HFF-Myc (cell line): ENCODE results near the gene OPALIN.
"Not testable (repeated sequence)": the region's sequence is repeated elsewhere in the genome, so short reads cannot be mapped to it uniquely, and the experiment has no call there.

Experiments
- DNase-seq: peaks from one replicate; pipeline ENCODE4 v3.0.0-alpha.2; 2011; ENCODE audit warnings: low read depth; ENCODE audit errors: extremely low read depth
- H3K4me3 ChIP-seq: replicated peaks from 2 replicates; pipeline ENCODE4 v1.5.1; 2011; ENCODE audit warnings: low read depth, mild to moderate bottlenecking, control low read depth, low read length
- TF ChIP-seq, protein P1 (sequence below): IDR thresholded peaks from 2 replicates; pipeline ENCODE4 v1.5.1; 2012; ENCODE audit warnings: mild to moderate bottlenecking, low read depth, low read length, control low read depth; ENCODE audit errors: missing control alignments

OPALIN gene

DNA sequence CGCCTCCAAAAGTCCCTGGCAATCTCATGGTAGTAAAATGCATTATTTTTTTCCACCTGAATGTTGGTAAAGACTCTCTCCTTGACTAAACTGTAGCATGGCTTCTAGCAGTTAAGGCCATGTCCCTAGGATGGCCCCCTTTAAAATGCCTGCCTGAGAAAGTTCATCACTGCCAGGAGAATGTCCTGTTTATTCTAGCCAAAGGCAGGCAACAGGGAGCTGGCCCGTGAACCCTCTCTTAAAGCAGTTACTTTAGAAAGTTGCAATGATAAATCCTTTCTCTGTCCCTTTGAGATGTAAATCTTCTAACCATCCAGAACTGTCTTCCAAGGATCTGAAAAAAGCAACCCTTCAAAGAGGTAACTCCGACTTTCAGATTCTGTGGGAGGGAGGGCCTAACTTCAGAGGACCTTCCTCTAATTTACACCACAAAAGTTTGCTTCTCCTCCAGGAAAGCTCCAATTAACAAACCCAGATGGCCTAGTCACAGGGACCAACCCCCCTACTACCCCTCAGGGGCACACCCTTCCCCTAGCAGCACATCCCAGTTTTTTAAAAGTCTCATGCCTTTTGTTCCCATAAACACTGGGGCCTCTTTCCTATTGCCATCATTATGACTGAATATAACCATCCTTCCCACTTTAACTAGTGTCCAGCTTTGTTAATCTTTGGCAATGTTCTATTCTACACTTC lies 49.0 kb downstream of the OPALIN start:
- TF ChIP-seq, protein P1, sequence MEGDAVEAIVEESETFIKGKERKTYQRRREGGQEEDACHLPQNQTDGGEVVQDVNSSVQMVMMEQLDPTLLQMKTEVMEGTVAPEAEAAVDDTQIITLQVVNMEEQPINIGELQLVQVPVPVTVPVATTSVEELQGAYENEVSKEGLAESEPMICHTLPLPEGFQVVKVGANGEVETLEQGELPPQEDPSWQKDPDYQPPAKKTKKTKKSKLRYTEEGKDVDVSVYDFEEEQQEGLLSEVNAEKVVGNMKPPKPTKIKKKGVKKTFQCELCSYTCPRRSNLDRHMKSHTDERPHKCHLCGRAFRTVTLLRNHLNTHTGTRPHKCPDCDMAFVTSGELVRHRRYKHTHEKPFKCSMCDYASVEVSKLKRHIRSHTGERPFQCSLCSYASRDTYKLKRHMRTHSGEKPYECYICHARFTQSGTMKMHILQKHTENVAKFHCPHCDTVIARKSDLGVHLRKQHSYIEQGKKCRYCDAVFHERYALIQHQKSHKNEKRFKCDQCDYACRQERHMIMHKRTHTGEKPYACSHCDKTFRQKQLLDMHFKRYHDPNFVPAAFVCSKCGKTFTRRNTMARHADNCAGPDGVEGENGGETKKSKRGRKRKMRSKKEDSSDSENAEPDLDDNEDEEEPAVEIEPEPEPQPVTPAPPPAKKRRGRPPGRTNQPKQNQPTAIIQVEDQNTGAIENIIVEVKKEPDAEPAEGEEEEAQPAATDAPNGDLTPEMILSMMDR: no peak
- no peak overlapping the region for H3K4me3 ChIP-seq

DNA sequence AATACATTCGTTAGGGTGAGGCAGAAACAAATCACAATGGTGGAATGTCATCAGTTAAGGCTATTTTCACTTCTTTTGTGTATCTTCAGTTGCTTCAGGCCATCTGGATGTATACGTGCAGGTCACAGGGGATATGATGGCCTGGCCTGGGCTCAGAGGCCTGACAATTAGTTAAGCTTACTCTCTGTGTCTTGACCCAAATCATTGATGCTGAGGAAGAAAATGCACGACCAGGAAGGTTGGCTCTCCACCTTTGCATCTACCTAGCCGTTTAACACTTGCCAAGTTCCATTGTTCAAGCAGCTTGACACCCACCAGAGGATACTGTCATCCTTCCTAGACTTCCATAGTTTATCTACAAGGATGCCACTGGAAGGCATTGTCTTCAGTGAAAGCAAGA lies 49.9 kb downstream of the OPALIN start:
- not testable (repeated sequence) for DNase-seq, H3K4me3 ChIP-seq

More for the DNA sequence above, 49.0 kb downstream of the OPALIN start:
- no peak for DNase-seq

DNA sequence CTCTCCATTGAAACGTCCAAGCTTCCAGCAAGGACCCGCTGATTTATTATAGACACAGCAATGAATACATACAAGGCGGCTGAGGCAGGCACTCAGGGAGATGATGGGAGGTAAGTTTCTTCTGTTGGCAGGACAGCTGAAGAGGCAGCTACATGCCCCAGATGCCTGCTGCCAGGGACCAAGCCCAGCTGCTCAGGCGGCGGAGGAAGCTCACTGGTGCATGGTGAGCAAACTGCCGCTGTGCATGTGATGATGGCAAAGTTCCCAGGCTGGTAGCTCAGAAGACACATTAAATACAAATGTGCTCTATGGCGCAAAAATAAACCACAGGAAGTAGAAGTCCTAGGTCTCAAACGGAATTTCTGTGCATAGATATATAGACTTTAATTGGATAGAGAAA lies 52.3 kb downstream of the OPALIN start:
- no peak for DNase-seq
- no peak overlapping the region for H3K4me3 ChIP-seq
- TF ChIP-seq, protein P1: no peak

DNA sequence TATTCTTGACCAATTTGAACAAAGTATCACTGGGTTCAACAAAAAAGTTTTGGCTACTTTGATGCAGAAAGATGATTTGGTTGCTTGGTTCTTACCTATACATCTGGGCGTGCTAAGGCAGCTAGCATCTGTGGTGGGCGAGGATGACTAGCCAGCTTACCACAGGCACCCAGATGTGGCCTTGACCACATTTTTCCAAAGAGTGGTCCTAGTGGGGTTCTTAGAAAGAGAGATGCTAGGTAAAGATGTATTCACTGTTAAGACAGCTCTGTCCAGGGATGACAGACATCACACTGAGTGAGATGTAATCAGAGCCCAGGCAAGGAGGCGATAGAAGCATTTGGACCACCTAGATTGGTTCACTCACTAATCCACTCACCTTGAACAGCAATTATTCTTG lies 53.8 kb downstream of the OPALIN start:
- TF ChIP-seq, protein P1: no peak
- H3K4me3 ChIP-seq: no peak overlapping the region
- DNase-seq: no peak

DNA sequence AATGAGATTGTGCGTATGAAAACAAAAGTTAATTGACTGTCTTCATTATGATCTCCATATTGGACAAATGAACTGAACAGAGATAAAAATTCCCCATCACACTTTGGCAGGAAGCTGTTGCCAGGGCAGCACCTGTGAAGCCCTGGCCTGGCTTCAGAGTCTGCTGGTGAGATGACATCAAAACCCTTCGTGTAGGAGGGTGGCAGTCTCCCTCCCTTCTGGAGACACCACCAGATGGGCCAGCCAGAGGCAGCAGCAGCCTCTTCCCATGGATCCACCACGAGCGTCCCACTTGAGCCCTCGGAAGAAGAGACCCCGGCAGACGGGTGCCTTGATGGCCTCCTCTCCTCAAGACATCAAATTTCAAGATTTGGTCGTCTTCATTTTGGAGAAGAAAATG lies 54.6 kb downstream of the OPALIN start, which contains the start of gene DNTT:
Gene DNTT (plus strand): TSS at position 205 of the 400 bp plus-strand sequence. CDS start 64 bp downstream, at position 269.
- H3K4me3 ChIP-seq: no peak within 1 kb of the TSS
- TF ChIP-seq, protein P1: no peak
- DNase-seq: no peak

DNA sequence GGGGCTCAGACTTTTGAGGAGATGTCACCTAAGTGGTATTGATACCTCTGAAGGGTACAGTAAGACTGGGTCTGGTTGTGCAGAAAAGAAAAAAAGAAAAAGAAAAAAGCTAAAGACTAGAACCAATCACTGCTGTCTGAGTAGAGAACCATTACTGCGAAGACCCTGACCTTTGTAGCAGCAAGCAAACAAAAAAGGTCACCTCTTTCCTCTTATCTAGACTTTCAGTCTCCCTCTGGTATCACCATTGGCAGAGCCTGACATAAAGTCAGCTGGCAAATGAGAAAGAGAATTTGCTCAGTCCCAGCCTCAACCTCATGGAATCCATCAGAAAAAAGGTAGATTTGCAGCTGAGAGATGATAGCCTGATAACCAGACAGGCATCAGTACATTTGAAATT lies 57.2 kb downstream of the OPALIN start:
- no peak overlapping the region for H3K4me3 ChIP-seq
- no peak for DNase-seq

DNA sequence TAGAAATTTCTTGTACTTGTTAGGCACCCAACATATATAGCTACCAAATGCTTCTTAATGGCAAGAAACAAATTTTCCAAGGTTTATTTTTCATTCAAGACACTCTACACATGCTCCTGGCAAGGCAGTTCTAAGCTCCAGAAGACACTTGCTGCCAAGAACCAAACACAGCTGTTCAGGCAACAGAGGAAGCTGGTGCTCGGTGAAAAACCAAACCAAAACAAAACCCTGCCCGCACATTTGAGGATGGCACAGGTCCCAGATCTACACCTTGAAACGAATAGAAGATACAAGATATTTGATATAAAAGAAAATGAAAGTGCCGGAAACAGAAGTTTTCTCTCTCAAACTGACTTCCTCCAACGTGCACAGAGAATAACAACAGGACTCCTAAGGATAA lies 59.4 kb downstream of the OPALIN start:
- no peak for DNase-seq
- TF ChIP-seq, protein P1: no peak
- no peak overlapping the region for H3K4me3 ChIP-seq

More for the DNA sequence above, 57.2 kb downstream of the OPALIN start:
- TF ChIP-seq, protein P1: no peak
